ENCODE data around the gene BCAS1.

Gene BCAS1

DNA sequence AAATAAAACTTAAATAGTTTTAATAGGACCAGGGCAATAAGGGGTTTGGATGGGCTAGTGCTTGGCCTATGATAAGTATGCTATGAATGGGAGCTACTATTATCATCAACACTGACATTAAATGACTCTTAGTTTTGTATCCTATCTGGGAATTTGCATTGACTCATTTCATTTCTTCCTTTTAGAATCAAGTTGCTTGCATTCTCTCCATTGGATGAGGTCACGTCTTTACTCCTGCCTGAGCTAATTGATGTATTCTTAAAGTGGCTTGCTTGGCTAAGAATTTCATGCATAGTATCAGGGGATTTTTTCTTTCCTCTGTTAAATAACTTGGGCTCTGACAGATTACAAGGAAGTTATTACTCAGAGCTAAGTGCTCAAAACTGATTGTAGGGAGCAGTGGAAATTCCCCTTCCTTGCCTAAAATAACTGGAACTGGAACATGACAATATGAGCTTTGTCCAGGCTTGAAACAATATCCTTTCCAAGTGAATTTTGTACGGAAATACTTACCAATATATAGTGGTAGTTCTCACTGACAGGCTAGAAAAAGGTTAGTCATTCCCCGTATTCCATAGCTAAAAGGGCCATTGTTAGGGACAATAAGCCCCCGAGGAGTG, 169.9 kb downstream of the BCAS1 start:
- DNase-seq = no peak

DNA sequence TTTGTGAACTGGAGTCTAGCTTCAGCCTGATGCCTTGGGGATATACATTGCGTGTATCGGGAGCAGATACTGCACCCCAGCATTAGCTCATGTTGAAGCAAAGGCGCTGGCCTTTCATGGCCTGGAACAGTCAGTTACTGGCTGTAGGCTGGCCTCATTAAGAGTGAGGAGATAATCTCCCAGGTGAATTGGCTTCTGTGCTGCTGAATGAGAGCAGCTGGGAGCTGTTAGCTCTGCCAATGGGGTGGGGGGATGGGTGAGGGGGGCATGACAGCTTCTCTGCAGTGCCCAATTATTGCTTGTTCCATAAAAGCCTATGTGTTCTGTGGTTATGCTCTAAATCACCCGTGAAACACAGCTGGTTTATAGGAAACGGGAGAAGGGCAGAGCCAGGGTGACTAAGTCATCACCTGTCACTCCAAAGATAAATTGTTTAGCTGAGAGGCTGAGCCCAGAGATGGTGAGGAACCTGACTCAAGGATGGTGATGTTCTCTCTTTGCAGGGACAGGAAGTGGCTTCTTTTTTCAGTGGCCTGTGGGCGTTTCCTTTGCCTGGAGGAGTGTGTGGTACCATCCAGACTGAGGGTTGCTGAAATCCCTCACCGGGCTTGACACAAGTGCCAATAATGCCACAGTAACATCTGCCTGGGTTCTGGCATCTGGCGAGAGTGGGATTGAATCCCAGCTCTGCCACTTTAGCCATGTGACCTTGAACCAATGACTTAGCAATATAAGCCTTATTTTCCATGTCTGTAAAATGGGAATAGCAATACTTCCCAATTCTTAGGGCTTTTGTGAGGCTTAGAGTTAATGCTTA, 170.8 kb downstream of the BCAS1 start:
- no peak for DNase-seq

- DNase-seq = no peak
These were observed 171.8 kb downstream of the BCAS1 start for GRCh38 chr20:53898556-53898931.

DNA sequence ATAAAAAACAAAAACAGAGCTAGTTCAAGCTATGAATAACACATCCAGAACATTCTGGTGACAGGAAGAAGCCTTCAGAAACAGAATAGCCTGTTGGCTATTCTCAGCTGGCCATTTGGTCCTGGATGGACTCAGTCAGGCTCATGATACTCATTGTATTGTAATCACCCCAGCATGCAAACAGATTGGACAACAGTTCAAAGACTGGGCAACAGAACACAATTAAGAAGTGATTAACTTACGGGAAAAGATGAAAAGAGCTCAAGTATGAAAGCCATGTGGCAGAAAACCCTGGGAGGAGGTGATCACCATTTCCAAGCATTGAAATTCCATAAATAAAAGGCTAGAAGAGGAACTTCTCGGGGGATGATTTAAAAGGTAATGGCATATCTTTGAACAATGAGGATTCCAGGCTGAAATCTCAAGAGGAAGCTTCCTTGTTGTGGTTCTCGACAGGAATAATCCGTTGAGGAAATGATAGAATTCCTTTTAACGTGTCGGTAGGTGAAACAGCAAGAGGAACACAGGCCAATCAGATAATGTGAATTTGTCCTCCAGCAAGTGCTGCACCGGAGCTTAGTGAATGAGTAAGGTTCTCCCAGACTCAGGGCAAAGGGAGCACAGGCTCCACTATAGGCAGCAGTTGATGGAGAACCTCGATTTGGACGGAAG, 172.4 kb downstream of the BCAS1 start:
- DNase-seq = no peak

DNA sequence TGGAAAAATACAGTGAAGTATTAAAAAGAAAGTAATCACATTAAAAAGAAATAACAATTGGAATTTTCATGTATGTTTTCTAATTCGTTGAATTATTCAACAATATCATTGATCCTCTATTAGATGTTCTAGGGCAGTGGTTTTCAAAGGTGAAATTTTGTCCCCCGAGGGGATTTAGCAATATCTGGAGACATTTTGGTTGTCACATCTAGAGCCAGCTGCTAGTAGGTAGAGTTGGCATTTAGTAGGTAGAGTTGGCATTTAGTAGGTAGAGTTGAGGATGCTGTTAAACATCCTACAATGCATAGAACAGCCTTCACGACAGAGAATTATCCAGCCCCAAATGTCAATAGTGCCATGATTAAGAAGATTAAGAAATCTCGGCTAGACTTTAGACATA, 173.7 kb downstream of the BCAS1 start:
- no peak for DNase-seq

DNA sequence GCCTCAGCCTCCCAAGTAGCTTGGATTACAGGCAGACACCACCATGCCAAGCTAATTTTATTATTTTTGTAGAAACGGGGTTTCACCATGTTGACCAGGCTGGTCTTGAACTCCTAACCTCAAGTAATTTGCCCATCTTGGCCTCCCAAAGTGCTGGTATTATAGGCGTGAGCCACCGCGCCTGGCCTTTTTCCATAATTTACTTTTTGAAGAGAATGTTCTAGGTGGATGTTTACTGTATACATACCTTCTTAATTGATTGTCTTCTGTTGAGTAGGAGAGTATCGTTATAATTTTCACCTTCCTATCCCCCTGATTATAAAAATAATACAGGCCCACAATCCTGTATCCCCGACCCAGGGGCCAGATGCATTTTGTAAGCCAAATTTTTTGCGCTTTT, 174.4 kb downstream of the BCAS1 start:
- DNase-seq = no peak

DNA sequence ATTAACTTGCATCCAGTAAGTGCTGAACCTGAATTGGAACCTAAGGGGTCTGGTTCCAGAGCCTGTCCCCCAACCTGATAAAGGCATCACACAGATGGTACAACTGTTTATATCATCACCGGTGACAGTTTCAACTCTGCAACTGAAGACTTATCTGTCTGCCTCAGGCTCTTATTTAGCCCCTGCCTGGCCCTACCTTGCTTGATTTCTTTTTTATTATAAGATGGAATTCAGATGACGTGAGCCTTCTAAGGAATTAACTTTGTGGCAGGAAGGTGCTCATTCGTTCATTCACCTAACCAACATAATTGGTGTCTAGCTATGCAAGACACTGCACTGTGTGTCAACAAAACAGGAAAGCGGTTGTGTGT, 175.0 kb downstream of the BCAS1 start:
- DNase-seq = no peak

DNA sequence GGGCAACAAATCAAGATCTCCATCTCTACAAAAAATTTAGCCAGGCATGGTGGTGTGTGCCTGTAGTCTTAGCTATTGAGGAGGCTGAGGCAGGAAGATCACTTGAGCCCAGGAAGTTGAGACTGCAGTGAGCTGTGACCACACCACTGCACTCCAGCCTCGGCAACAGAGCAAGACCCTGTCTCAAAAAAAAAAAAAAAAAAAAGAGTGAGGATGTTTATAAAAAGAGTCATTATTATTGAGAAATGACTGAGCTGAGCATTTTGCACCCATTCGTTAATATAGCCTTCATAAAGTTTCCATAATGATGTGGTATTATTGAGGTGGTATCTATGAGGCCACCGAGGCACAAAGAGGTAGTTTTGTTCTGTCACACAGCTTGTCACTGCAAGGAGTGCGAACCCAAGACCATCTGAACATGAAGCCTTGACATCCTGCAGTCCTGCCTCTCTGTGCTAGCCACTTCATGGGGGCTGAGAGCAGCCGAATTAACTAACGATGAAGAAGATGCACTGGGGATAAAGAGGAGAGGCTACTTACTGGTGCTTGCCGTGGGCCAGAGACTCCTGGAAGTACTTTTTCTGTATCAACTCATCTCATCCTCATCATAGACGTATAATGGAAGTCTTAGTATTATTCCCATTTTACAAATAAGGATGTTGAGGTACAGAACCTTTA, 175.5 kb downstream of the BCAS1 start:
- DNase-seq = no peak
